Measurements from ENCODE around the gene ZNF668. TPM values are rescaled to one million over a fixed set of nuclear protein-coding genes. Genes with fewer than 3 reads are reported as not detected.
"Not testable (repeated sequence)": the region's sequence is repeated elsewhere in the genome, so short reads cannot be mapped to it uniquely, and the experiment has no call there.

Gene ZNF668
- total RNA-seq, 1 experiment from 2014 or later, result 16.8 TPM

GRCh38 chr16:31016018-31016417 lies 58.0 kb downstream of the ZNF668 start (continued):
- TF ChIP-seq ZBTB33 (IDR thresholded peaks at IDR 0.05; ENCODE audit: extremely low read depth, insufficient replicate concordance, low read length), result no peak
- TF ChIP-seq RAD21 (IDR thresholded peaks at IDR 0.05; ENCODE audit: low read depth), result peak; percentile 39
- no peak for TF ChIP-seq JUND (IDR thresholded peaks at IDR 0.05)
- TF ChIP-seq SRF (IDR thresholded peaks at IDR 0.05; ENCODE audit: low read depth), result no peak
- TF ChIP-seq, protein P1, sequence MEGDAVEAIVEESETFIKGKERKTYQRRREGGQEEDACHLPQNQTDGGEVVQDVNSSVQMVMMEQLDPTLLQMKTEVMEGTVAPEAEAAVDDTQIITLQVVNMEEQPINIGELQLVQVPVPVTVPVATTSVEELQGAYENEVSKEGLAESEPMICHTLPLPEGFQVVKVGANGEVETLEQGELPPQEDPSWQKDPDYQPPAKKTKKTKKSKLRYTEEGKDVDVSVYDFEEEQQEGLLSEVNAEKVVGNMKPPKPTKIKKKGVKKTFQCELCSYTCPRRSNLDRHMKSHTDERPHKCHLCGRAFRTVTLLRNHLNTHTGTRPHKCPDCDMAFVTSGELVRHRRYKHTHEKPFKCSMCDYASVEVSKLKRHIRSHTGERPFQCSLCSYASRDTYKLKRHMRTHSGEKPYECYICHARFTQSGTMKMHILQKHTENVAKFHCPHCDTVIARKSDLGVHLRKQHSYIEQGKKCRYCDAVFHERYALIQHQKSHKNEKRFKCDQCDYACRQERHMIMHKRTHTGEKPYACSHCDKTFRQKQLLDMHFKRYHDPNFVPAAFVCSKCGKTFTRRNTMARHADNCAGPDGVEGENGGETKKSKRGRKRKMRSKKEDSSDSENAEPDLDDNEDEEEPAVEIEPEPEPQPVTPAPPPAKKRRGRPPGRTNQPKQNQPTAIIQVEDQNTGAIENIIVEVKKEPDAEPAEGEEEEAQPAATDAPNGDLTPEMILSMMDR (IDR thresholded peaks at IDR 0.05 in 2 of 3, conservative IDR thresholded peaks at IDR 0.05 in 1 of 3; ENCODE audit: borderline replicate concordance in 1 of 3, insufficient read depth in 1 of 3, low read depth in 2 of 3, low read length in 2 of 3), result peak in 1 of 3 experiments; percentile 10; a peak in 1 of 6 replicates
- TF ChIP-seq, protein P2, sequence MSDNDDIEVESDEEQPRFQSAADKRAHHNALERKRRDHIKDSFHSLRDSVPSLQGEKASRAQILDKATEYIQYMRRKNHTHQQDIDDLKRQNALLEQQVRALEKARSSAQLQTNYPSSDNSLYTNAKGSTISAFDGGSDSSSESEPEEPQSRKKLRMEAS (IDR thresholded peaks at IDR 0.05), result no peak

DNA sequence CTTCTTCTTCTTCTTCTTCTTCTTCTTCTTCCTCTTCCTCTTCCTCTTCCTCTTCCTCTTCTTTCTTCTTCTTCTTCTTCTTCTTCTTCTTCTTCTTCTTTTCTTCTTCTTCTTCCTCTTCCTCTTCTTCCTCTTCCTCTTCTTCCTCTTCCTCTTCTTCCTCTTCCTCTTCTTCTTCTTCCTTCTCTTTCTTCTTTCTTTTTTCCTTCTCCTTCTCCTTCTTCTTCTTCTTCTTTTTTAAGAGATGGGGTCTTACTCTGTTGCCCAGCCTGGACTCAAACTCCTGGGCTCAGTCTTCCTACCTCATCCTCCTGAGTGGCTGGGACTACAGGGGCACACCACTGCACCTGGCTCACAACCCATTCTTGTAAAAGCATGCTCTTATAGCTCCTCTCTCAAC lies 60.7 kb downstream of the ZNF668 start:
- H2AFZ ChIP-seq (ENCODE audit: low read depth, low read length, poor library complexity, severe bottlenecking); POLR2A ChIA-PET; H3K36me3 ChIP-seq (ENCODE audit: control insufficient read depth in 1 of 2, insufficient read depth in 2 of 2, low read length in 2 of 2); H3K9me2 ChIP-seq (ENCODE audit: insufficient read depth); intact Hi-C loops (cut with micrococcal nuclease); H3K4me2 ChIP-seq (ENCODE audit: low read length); H3K9me3 ChIP-seq (ENCODE audit: control insufficient read depth in 1 of 2, insufficient read depth in 1 of 2, low read depth in 1 of 2, low read length in 2 of 2); H3K27ac ChIP-seq (ENCODE audit: low read depth, low read length); H3K79me2 ChIP-seq (ENCODE audit: insufficient read depth, low read length); ATAC-seq; H3K27me3 ChIP-seq (ENCODE audit: insufficient read depth, low read length); H4K20me1 ChIP-seq (ENCODE audit: insufficient read depth); H3K9ac ChIP-seq (ENCODE audit: low read length); H3K4me3 ChIP-seq (replicated peaks in 1 of 2; ENCODE audit: low read depth in 1 of 2, low read length in 2 of 2); BruUV-seq (replicated peaks); CTCF ChIA-PET; RAD21 ChIA-PET (ENCODE audit: low non-redundant PET in 1 of 2, low total read pairs in 2 of 2, uncharacterized antibody in 2 of 2, unreplicated experiment in 2 of 2); H3K4me1 ChIP-seq (ENCODE audit: control insufficient read depth in 1 of 2, insufficient read depth in 2 of 2, low read length in 2 of 2); DNase-seq (ENCODE audit: low read depth, low spot score): not testable (repeated sequence)

DNA sequence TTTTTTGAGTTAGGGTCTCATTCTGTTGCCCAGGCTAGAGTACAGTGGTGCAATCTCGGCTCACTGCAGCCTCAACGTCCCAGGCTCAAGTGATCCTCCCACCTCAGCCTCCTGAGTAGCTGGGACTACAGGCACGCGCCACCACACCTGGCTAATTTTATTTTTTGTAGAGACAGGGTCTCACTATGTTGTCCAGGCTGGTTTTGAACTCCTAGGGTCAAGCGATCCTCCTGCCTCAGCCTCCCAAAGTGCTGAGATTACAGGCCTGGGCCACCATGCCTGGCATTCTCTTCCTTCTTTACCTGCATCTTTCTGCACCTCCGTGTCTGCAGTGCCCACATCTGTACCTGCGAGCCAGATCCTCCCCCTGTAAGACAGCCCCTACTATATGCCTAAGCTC lies 62.2 kb downstream of the ZNF668 start:
- POLR2A ChIA-PET; CTCF ChIA-PET; H3K79me2 ChIP-seq (ENCODE audit: insufficient read depth, low read length); H3K27ac ChIP-seq (ENCODE audit: low read depth, low read length); H3K36me3 ChIP-seq (ENCODE audit: control insufficient read depth in 1 of 2, insufficient read depth in 2 of 2, low read length in 2 of 2); BruUV-seq (replicated peaks); intact Hi-C loops (cut with micrococcal nuclease); H3K4me1 ChIP-seq (ENCODE audit: control insufficient read depth in 1 of 2, insufficient read depth in 2 of 2, low read length in 2 of 2); DNase-seq (ENCODE audit: low read depth, low spot score); RAD21 ChIA-PET (ENCODE audit: low non-redundant PET in 1 of 2, low total read pairs in 2 of 2, uncharacterized antibody in 2 of 2, unreplicated experiment in 2 of 2); H3K9me3 ChIP-seq (ENCODE audit: control insufficient read depth in 1 of 2, insufficient read depth in 1 of 2, low read depth in 1 of 2, low read length in 2 of 2); H3K4me3 ChIP-seq (replicated peaks in 1 of 2; ENCODE audit: low read depth in 1 of 2, low read length in 2 of 2); H3K4me2 ChIP-seq (ENCODE audit: low read length); H3K9me2 ChIP-seq (ENCODE audit: insufficient read depth); H3K9ac ChIP-seq (ENCODE audit: low read length); H2AFZ ChIP-seq (ENCODE audit: low read depth, low read length, poor library complexity, severe bottlenecking); H3K27me3 ChIP-seq (ENCODE audit: insufficient read depth, low read length); H4K20me1 ChIP-seq (ENCODE audit: insufficient read depth); ATAC-seq: not testable (repeated sequence)
